Activated naive CD4-positive, alpha-beta T cell treated with anti-CD3 and anti-CD28 coated beads, Interleukin-2, amount 50 U/mL, for 16 hours (primary cell): Measurements from ENCODE around the gene TBX10.
"Not testable (repeated sequence)": the region's sequence is repeated elsewhere in the genome, so short reads cannot be mapped to it uniquely, and the experiment has no call there.

Source experiments
- DNase-seq: peaks from one replicate; pipeline ENCODE4 v3.0.0-alpha.2; 2020

The TBX10 gene

DNA sequence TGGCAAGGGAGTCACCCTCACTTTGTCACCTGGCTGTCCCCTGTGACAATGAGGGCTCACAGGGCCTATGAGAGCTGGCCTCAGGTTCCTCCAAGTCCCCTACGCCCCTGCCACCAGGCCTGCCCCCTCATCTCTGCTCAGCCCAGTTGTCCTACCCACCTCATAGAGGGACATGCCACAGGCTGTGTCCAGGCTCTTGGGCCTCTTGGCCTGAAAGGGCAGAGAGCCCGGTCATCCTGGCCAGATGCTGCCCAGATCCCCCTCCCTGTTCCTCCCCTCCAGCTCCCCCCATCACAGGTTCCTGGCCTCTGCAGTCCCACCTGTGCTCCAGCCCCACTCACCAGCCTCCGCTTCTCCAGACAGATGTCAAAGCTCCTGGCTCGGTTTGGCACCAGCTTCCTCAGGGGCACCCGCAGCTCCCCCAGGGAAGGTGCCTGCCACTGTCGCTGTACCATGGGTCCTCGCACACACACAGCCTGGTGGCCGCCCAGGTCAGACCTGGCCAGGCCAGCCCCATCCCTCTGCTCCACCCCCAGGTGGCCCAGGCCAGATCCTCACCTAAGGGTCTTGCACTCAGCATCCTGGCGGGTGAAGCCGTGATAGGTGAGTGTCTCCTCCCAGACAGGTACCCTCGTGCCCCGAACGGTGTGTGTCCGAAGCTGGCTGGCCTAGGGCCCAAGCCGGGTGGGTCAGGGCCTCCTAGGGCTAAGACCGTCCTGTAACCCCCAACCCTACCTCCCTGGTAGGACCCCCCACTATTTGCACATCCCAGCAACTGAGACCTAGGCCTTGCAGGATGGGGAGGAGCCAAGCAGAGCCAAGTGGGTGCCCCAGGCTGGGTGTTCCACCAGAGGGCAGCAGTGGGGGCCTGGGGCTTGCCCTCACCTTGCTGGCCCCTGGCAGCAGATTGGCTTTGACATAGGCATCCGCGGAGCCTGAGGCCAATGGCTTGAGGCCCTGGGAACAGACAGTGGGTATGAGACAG is 24.5 kb downstream of the TBX10 start:
- peak; percentile 73 for DNase-seq

DNA sequence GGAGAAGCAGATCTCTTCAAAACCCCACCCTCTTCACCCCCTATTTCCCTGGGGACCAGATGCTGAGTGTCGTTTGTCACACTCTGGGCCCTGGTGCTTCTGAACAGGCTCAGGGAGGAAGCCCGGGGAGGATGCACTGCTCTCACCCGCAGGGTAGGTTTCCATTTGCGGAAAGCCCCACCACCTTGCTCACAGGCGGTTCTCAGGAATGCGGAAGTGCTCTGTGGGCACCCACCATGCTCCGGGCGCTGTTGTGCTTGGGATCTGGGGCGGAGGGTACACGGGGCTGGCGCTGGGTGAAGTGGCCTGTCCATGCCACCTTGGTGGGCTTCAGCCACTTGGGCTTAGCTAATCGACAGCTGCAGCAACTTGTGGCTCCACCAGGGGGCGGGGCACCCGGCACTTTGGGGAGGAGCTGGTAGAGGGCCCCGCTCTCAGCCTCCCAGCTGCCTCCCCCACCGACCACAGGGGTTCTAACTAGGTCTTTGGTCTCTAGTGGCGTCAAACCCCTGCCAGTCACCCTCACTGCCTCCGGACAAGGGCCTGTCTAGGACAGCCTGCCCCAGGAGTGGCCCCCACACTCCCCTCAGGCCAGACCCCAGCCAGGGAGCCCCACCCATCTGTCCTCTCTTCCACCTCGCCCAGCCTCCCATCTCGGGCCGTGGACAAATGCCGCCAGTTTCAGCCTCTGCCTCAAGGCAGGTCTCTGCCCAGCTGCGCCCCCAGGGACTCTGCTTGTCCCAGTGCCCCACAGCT is 25.4 kb downstream of the TBX10 start:
- DNase-seq: peak; percentile 80

DNA sequence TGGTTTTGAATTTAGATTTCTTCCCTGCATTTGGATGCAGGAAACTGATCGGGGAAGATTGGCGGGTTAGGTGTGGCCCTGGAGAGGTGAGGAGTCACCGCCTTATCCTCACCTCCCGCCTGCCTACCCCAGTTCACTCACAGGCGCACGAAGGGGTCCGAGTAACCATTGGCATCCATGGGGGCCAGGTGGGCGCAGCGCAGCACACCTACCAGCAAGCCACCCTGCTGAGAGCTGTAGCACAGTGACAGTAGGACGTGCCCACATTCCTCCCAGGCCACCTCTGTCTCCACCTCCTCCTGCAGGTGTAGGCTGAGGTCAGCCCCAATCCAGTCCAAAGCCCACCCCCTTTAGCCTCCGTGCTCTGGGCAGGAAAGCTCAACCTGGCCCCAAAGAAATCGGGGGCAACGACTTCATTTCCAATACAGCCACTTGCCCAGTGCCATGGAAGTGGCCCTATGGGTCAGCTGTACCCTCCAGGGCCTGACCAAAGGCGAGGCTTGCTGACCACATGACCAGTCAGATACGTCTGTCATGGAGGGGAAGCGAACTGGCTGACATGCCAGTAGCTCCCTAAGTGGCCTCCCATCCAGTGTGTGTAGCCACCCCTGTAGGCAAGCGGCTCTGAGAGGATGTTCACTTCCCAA is 26.1 kb downstream of the TBX10 start:
- no peak for DNase-seq

DNA sequence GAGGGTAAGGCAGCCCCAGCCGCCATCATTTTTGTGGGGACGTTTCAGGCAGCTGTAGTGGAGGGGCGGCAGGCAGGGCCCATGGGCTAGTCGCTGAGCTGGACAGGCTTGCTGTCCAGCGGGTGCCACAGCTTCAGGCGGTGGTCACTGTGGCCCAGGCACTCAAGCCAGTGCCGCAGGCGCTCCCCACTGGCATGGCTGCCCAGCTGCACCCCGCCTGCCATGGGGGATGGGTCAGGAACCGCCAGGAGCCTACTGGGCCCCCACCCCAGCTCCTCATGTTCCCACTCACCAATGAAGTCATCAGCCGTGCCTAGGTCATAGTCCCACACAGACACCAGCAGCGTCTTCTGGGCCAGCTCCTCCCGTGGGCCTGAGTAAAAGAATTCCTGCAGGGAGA is 26.8 kb downstream of the TBX10 start:
- DNase-seq: no peak

DNA sequence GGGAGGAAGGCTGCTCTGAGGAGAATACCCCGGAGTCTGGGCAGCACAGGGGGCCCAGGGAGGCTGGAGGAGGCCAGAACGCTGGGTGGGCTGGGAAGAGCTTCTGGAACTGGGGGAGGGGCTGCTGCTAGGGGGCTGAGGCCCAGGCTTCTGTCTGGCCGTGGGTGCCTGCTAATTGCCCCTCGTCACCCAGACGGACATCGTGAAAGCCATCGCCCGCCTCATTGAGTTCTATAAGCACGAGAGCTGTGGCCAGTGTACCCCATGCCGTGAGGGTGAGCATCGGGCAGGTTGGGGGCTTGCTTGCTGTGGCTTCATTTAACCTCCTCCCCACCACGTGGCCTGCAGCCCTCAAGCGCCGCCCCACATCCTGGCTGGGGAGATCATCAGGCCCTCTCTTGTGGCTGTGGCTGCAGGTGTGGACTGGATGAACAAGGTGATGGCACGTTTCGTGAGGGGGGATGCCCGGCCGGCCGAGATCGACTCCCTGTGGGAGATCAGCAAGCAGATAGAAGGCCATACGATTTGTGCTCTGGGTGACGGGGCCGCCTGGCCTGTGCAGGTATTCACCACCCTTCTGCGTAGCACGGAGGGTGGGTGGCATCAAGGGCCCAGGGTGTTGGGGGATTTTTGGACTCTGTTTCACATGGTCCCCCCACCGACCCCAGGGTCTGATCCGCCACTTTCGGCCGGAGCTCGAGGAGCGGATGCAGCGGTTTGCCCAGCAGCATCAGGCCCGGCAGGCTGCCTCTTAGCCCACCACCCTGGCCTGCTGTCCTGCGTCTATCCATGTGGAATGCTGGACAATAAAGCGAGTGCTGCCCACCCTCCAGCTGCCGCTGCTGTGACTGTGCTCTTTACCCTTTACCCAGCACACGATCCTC is 27.6 kb downstream of the TBX10 start:
- DNase-seq: no peak

DNA sequence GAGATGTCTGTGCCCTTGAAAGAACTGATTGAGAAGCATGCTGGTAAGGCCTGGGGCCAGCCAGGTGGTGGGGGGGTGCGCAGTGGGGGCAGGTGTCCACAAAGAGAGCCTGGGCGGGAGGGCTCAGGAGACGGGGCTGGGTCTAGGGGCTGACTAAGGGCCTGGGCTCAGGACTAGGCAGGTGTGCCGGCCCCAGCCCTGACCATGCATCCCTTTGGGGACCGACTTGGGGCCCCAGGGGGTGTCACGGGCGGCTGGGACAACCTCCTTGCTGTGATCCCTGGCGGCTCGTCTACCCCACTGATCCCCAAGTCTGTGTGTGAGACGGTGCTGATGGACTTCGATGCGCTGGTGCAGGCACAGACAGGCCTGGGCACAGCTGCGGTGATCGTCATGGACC is 28.4 kb downstream of the TBX10 start:
- DNase-seq: no peak

DNA sequence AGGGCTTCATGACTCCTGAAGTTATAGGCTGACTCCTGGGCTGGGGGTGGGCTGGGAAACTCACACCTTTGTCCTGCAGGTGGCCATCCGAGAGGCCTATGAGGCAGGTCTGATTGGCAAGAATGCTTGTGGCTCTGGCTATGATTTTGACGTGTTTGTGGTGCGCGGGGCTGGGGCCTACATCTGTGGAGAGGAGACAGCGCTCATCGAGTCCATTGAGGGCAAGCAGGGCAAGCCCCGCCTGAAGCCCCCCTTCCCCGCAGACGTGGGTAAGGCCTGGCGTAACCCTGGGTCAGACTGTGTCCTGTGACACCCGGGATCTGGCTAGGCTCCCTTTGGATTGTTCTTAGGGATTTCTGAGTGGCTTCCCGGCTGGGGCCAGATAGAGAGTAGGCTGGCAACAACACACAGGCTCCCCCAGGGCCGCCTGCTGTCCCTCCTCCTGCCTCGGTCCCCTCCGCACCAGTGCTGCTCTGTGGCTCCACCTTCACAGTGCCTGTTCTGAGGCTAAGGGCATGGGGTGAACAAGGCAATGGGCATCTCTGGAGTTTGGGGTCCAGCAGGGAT is 29.2 kb downstream of the TBX10 start:
- no peak for DNase-seq

DNA sequence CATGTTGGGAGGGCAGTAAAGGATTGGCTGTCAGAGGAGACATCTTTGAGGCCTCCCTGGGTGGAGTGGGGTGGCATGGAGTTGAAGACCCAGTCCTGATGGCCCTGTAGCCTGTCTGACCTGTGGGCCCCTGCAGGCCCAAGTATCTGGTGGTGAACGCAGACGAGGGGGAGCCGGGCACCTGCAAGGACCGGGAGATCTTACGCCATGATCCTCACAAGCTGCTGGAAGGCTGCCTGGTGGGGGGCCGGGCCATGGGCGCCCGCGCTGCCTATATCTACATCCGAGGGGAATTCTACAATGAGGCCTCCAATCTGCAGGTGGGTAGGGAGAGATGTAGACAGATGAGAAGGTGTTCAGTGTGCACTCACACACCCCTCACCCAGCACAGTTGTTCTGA is 30.2 kb downstream of the TBX10 start:
- no peak for DNase-seq

DNA sequence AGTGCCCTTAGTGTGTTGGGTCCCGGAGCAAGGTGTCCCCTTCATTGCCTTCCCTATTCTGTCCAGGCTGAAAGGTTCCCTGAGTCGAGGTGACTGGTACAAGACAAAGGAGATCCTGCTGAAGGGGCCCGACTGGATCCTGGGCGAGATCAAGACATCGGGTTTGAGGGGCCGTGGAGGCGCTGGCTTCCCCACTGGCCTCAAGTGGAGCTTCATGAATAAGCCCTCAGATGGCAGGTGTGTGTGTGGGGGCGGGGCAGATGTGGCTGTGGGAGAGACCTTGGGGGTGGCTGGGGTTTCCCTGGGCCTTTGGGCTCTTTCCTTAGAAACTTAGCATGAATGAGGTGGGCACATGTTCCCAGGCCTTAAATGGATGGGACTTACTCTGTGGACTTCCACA is 31.1 kb downstream of the TBX10 start:
- no peak for DNase-seq

DNA sequence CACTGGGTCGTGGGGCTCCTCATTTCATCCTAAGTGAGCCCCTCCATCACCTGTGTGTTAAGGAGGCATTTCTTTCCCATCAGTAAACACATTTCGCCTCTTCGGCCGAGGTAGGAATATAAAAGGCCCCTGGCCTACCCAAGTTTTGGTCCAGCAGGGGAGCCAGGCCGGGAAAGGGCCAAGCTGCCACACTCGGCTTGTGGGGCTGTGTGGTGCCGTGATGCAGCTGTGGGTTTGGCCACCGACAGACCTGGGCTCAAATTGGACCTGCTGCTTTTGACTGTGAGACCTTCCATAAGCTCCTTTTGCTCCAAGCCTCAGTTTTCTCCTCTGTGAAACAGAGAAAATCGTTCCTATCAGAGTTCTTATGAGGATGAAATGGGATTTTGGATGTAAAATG is 32.1 kb downstream of the TBX10 start:
- DNase-seq: no peak

DNA sequence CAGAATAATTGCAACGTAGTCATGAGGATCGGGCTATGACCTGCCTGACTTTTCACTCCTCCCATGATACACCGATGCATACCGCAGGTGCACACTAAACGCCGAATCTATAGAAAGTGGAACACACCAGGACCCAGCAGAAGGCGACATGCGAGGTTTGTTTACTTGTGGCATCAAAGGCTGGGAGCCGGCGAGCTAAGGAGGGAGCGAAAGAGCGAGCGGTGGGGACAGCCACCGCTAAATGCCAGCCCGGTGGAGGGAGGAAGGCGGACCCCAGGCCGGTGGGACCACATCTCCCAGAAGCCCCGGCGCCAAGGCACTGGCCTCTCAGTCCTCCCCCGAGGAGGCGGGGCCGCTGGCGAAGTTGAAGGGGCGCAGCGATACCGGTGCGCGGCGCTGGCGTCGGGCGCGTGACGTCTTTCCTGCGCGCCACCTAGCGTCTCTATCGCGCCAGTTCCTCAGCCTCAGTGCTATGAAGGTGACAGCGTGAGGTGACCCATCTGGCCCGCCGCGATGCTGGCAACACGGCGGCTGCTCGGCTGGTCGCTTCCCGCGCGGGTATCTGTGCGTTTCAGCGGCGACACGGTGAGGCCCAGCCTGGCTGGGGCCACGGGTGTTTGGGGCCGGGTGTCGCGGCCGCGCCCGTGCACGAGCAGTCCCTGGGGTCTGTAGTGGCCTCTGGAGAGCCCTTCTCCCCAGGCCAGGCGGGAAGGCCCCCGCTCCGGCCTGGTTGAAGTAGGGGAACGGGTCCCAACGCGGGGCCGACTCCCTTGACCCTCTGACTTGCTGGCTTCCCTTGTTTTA is 32.9 kb downstream of the TBX10 start, which contains the start of gene NDUFV1:
TSS of gene NDUFV1 (plus strand) at position 445 of the 804 bp plus-strand sequence. CDS start at position 514, 69 bp downstream.
- peak; percentile 99 for DNase-seq

DNA sequence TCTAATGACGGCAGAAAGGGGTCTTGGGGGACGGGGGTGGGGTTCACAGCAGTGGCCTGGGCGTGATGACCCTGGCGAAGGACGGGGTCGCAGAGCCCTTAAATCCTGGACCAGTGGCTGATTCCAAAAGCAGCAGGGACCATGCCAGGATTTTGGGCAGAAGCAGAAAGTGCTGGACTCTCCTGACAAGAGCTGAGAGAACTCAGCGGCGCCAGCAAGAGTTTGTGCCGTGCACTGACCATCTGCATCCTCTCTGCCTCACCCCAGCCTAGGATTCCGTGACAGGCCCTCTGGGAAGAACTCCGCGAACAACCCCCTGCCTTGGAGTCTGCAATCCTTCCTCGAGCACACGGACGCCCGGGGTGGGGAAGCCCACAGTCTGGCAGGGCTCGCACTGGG is 33.5 kb downstream of the TBX10 start:
- no peak for DNase-seq

DNA sequence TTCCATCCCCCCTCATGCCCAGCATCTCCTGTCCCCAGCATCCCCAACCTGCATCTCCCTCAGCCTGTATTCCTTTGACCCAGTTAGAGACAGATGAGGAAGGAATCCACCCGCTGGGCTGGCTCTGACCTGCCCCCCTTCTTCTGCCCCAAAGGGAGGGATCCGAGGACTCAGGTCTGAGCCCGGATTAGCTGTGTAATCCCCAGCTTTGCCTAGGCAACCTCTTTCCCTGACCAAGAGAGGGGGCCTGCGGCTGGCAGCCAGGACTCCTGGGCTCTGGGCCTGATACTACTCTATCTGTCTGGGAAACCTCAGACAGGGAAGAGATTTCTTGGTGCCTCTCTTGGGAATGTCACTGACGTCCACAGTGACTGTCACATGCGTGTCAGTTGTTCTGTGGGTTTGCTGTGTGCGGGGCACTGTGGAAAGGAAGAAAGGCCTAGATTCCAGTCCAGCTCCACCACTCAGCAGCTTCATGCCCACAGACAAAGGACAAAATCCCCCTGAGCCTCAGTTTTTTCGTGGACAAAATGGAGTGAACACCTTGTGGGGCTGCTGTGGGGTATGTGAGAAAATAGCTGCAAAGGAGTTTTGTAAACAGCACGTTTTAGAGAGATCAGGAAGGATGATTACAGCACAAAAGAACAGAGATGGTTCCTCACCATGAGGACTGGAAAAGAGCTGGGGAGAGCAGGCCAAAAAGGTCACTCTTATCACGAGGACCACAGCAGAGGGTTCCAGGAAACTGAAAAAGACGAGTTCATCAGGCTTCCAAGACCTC is 34.1 kb downstream of the TBX10 start:
- DNase-seq: no peak

DNA sequence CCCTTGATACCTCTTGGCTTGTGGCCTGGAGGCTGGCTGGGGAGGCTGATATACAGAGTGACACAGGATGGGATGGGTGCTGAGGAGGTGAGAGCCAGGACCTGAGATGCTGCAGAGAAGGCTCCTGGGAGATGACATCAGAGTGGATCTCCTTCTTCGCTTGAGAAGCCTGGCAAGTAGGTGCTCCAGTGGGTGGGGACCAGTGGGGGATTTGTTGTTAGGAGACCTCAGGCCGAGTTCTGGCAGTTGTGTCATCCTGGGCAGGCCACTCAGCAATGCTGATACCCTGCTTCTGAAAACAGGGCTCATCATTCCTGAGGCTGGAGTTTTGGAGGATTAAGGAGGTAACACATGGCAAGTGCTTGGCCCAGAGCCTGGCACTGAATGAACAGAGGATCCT is 34.7 kb downstream of the TBX10 start:
- no peak for DNase-seq

DNA sequence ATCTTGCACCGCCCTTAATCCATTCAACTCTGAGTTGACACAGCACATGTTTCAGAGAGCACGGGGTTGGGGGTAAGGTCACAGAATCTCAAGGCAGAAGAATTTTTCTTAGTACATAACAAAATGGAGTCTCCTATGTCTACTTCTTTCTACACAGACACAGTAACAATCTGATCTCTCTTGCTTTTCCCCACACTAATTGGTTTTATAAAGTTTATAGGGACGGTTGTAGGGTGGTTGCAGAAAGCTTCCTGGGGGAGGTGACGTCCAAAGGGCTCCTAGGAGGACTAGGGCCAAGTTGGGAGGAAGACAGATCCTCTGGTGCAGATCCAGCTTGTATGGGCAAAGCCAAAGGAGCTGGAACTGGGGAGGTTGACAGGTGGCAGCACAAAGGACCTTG is 35.4 kb downstream of the TBX10 start:
- DNase-seq: not testable (repeated sequence)

DNA sequence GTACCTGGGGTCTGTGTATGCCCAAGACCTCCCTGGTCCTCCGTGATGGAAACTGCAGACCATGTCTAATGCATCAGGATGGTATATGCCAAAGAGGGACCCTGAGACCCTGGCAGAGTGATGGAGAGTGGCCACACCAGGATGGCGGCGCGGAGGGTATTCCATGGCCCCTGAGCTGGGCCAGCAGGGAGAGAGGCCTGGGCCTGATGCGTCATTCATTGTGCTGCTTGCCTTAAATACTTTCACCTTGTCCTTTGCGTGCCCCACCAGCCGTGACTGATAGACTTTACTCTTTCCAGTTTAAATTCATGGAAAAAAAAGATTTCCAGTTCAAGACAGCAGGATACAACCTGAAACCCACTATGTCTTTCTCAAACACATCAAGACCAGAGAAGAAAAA is 38.5 kb downstream of the TBX10 start:
- no peak for DNase-seq

DNA sequence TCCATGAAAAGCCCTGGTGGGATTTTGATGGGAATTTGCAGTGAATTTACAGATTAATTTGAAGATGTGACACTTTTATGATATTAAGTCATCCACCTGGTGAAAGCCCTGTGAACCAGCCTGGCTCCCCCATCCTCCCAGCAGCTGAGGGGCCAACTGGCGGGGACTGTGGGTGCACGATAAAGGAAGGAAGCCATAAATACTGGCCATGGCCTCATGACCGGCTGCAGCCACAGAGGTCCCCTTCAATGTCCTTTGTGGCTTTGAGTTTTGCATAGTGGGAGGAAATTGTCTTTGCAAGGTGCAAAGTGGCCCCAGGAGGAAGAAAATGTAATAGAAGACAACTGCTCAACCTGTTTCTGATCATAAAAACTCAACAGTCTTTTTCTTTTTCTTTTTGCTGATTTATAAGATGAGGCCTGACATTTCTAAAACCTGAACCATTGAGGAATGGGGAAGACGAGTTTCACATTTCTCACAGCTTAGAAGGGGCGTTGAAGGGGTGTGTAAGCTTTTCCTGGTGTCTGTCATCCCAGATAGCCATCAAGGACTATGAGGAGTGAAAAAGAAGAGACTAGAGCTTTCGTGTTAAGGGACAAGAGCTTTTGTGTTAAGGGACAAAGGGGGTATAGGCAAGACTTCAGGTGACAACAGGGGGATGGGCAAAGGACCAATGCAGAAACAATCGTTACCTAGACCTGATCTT is 39.1 kb downstream of the TBX10 start:
- no peak for DNase-seq

DNA sequence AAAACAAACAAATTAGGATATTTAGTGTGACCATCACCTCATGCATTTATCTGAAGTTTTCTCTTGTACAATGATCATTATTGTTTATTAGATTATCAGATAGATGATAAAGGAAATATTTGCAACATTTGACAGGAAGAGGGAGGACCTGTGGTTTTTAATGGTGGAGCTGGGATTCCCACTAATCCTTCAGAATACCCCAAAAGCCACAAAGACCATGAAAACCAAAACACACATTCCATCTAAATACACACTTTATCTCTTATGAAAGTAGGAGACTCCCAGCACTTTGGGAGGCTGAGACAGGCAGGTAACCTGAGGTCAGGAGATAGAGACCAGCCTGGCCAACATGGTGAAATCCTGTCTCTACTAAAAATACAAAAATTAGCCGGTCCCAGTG is 40.4 kb downstream of the TBX10 start:
- no peak for DNase-seq

DNA sequence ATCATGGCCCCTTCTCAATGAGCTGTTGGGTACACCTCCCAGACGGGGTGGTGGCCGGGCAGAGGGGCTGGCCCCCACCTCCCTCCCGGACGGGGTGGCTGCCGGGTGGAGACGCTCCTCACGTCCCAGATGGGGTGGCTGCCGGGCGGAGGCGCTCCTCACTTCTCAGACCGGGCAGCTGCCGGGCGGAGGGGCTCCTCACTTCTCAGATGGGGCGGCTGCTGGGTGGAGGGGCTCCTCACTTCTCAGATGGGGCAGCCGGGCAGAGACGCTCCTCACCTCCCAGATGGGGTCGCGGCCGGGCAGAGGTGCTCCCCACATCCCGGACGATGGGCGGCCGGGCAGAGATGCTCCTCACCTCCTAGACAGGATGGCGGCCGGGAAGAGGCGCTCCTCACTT is 41.6 kb downstream of the TBX10 start:
- not testable (repeated sequence) for DNase-seq

DNA sequence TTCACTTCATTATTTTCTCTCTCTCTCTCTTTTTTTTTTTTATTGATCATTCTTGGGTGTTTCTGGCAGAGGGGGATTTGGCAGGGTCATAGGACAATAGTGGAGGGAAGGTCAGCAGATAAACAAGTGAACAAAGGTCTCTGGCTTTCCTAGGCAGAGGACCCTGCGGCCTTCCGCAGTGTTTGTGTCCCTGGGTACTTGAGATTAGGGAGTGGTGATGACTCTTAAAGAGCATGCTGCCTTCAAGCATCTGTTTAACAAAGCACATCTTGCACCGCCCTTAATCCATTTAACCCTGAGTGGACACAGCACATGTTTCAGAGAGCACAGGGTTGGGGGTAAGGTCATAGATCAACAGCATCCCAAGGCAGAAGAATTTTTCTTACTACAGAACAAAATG is 42.1 kb downstream of the TBX10 start:
- DNase-seq: not testable (repeated sequence)
